ENCODE data around the gene NCKAP5L. TPM values are rescaled to one million over a fixed set of nuclear protein-coding genes. Genes with fewer than 3 reads are reported as not detected.

NCKAP5L gene
- total and polyA plus RNA-seq, 2 donors (not counting 3 experiments of a cell fraction or from before 2014, with no cell fraction given), result 17.4 to 46.1 TPM

- CTCF ChIA-PET, result interaction anchor here (0.6 to 6.1 kb wide), 33 partner anchors 9 to 232 kb away, joined by 3 to 115 read pairs (median 5); partner anchors contain the start of genes NCKAP5L and TMBIM6
- Histone ChIP-seq H3K79me2 (ENCODE audit: control insufficient read depth, insufficient read depth, low read length) (no peaks in the 10 kb centered on the region), H3K9me3 (replicated peaks; ENCODE audit: control insufficient read depth, insufficient read depth, low read length) (no peaks in the 10 kb centered on the region), H3K4me3 (replicated peaks in 1 of 3; ENCODE audit: insufficient read depth in 1 of 3, low read depth in 1 of 3, low read length in 3 of 3) (no peak overlapping the region), H3K36me3 (ENCODE audit: control insufficient read depth in 2 of 2, extremely low read depth in 1 of 2, insufficient read depth in 2 of 2, low read length in 2 of 2) (no peaks in the 10 kb centered on the region), H3K4me2 (ENCODE audit: insufficient read depth, low read length) (no peak overlapping the region), H3K27ac (ENCODE audit: insufficient read depth, low read depth, low read length) (no peak overlapping the region), H3K4me1 (ENCODE audit: control insufficient read depth, extremely low read depth, insufficient read depth, low read length) (peaks cover 12% of the 10 kb centered on the region), H3K9ac (replicated peaks; ENCODE audit: extremely low read depth, insufficient read depth, low read length) (no peak overlapping the region), H4K20me1 (replicated peaks; ENCODE audit: control insufficient read depth, extremely low read depth, insufficient read depth, low read length) (no peaks in the 10 kb centered on the region), H3K27me3 (ENCODE audit: control insufficient read depth in 2 of 2, insufficient read depth in 2 of 2, low read length in 2 of 2) (no peaks in the 10 kb centered on the region), H2AFZ (ENCODE audit: low read depth, low read length) (no peak overlapping the region), H3K9me1 (replicated peaks; ENCODE audit: control insufficient read depth, extremely low read depth, insufficient read depth, low read length) (no peaks in the 10 kb centered on the region)
- POLR2A ChIA-PET, result interaction anchor here (0.6 to 1.0 kb wide), 4 partner anchors 11 to 161 kb away, joined by 3 to 5 read pairs (median 4); partner anchors contain the start of gene NCKAP5L
- dilution Hi-C loops (cut with MboI; ENCODE audit: extremely low pct_ligation_motif_present, low sequenced_read_pairs), result no loop called here
- TF ChIP-seq POLR2AphosphoS5 (IDR thresholded peaks at IDR 0.05; ENCODE audit: insufficient read depth, low read depth, low read length) (no peak), EZH2 (IDR thresholded peaks at IDR 0.05; ENCODE audit: borderline replicate concordance, low read depth, low read length, severe bottlenecking) (no peak), CTCF (IDR thresholded peaks at IDR 0.05; ENCODE audit: extremely low read depth in 1 of 2, insufficient read depth in 1 of 2, low read depth in 1 of 2, low read length in 2 of 2) (peak; percentile 70 to 74)
- intact Hi-C loops (cut with micrococcal nuclease), result loop anchor here (1.0 kb wide), 3 partner anchors 11 to 76 kb away; partner anchors contain the start of gene NCKAP5L
- no TSS peak for BruUV-seq (replicated peaks)
- DNase-seq (ENCODE audit: low read depth, low spot score) (peak; percentile 67), FAIRE-seq (peak; percentile 28)
Observed at GRCh38 chr12:49838973-49839633, 10.9 kb upstream of the NCKAP5L start.
